Cardiac fibroblast (primary cell): Measurements from ENCODE around the gene FOXN1.
"Not testable (repeated sequence)": the region's sequence is repeated elsewhere in the genome, so short reads cannot be mapped to it uniquely, and the experiment has no call there.

Source experiments
- DNase-seq, 2 donors: peaks; one replicate each; pipeline versions ENCODE4 v3.0.0 to v3.0.0-alpha.2; 2010; ENCODE audit warnings: low read depth in 2 of 2
- H3K4me3 ChIP-seq, 2 donors: replicated peaks in 1 of 2; 1 replicate in 1 of 2; 2 replicates in 1 of 2; pipeline ENCODE4 v1.5.1; 2011; ENCODE audit warnings: low read depth in 2 of 2, low read length in 2 of 2, mild to moderate bottlenecking in 2 of 2, moderate library complexity in 1 of 2
- CTCF ChIP-seq: IDR thresholded peaks from one replicate; pipeline ENCODE4 v1.5.1; 2011; ENCODE audit warnings: low read depth, mild to moderate bottlenecking, low read length, inconsistent platforms

The FOXN1 gene

GRCh38 chr17:28505986-28506665 is at the start of gene FOXN1:
FOXN1 (plus strand) TSS chr17:28506348; CDS start chr17:28523970, 17,622 bp downstream.
- DNase-seq, result no peak
- no peak for TF ChIP-seq CTCF
- no peak within 1 kb of the TSS for H3K4me3 ChIP-seq

- H3K4me3 ChIP-seq, result no peak overlapping the region
- no peak for TF ChIP-seq CTCF
- DNase-seq, result no peak
These were observed 48.3 kb upstream of the FOXN1 start for GRCh38 chr17:28457890-28458289.

- H3K4me3 ChIP-seq, DNase-seq: not testable (repeated sequence)
These were observed 47.3 kb upstream of the FOXN1 start for GRCh38 chr17:28458881-28459280.

- no peak overlapping the region for H3K4me3 ChIP-seq
- no peak for TF ChIP-seq CTCF
- no peak for DNase-seq
These were observed 45.2 kb upstream of the FOXN1 start for GRCh38 chr17:28460901-28461300.

- peak in 1 of 2 donors; percentile 16 for DNase-seq
- no peak for TF ChIP-seq CTCF
- H3K4me3 ChIP-seq, result no peak overlapping the region
These were observed 40.1 kb upstream of the FOXN1 start for GRCh38 chr17:28466001-28466400.

DNA sequence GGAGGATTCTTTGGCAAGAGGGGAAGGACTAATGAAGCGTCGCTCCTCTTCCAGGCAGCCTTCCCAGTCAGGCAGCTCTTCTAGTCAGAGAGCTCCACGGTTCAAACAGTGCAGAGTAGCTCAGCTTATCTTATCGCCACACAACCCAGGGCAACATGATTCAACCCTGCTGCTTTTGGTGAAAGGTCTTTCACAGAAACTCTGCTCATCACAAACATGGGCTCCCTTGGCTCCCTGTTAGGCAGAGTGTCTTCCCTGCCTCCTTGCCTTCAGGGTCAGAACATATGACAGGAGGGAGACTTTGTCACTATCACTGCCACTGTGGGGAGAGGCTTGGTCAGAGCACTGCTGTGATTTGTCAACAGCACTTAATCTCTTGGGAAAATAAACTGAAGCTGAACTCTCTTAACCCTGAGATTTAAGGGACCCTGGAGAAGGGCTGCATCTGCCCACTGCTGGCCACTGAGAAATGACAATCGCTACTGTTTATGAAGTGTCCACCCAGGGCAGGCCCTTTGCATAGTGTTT is 39.6 kb upstream of the FOXN1 start:
- H3K4me3 ChIP-seq, result no peak overlapping the region
- DNase-seq, result no peak
- TF ChIP-seq CTCF, result no peak

- H3K4me3 ChIP-seq, result no peak overlapping the region
- peak; percentile 56 to 77 for DNase-seq
- TF ChIP-seq CTCF, result no peak
These were observed 38.6 kb upstream of the FOXN1 start for GRCh38 chr17:28467456-28468025.

DNA sequence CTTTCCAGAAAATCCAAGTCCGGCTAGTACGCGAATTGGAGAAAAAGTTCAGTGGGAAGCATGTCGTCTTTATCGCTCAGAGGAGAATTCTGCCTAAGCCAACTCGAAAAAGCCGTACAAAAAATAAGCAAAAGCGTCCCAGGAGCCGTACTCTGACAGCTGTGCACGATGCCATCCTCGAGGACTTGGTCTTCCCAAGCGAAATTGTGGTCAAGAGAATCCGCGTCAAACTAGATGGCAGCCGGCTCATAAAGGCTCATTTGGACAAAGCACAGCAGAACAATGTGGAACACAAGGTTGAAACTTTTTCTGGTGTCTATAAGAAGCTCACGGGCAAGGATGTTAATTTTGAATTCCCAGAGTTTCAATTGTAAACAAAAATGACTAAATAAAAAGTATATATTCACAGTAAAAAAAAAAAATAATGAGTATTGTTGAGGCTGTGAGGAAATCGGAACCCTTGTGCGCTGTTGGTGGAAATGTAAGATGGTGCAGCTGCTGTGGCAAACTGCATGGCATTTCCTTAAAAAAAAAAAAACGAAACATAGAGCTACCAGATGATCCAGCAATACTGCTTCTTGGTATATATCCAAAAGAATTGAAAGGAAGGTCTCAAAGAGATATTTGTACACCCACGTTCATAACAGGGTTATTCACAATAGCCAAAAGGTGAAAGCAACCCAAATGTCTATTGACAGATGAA is 38.0 kb upstream of the FOXN1 start:
- not testable (repeated sequence) for H3K4me3 ChIP-seq, DNase-seq
